Activated naive CD4-positive, alpha-beta T cell treated with anti-CD3 and anti-CD28 coated beads, Interleukin-2, amount 50 U/mL, for 72 hours (primary cell): Measurements from ENCODE around the gene SAPCD2. TPM values are rescaled to one million over a fixed set of nuclear protein-coding genes. Genes with fewer than 3 reads are reported as not detected.
A peak's percentile ranks its signal among the peaks of the same experiment; 100 is the strongest.

ENCODE experiments used
- ATAC-seq, 2 donors: fragments of 150-1000 bp; cut with Tn5 transposase; 2 replicates each; pipeline ENCODE4 v1.10.0; 2021; ENCODE audit warnings: mild to moderate bottlenecking in 2 of 2, moderate library complexity in 2 of 2
- DNase-seq, 2 donors: peaks; one replicate each; pipeline ENCODE4 v3.0.0; 2021 to 2022; ENCODE audit warnings: low spot score in 2 of 2
- H3K27ac Mint-ChIP-seq, 2 donors: one replicate each; pipeline ENCODE4 v1.8.0; 2022; ENCODE audit warnings: mild to moderate bottlenecking in 2 of 2, mixed read lengths in 2 of 2
- H3K36me3 Mint-ChIP-seq, 2 donors: one replicate each; pipeline ENCODE4 v1.8.0; 2022; ENCODE audit warnings: mixed read lengths in 2 of 2
- H3K9me3 Mint-ChIP-seq, 2 donors: one replicate each; pipeline ENCODE4 v1.8.0; 2022; ENCODE audit warnings: mixed read lengths in 2 of 2
- total RNA-seq, 2 donors: library from RNA; stranded (reverse); gene quantifications; one replicate each; pipeline ENCODE4 v1.2.3, GENCODE V29; 2022

Gene SAPCD2
- total RNA-seq, 2 donors from 2014 or later = 3.5 to 13.3 TPM

DNA sequence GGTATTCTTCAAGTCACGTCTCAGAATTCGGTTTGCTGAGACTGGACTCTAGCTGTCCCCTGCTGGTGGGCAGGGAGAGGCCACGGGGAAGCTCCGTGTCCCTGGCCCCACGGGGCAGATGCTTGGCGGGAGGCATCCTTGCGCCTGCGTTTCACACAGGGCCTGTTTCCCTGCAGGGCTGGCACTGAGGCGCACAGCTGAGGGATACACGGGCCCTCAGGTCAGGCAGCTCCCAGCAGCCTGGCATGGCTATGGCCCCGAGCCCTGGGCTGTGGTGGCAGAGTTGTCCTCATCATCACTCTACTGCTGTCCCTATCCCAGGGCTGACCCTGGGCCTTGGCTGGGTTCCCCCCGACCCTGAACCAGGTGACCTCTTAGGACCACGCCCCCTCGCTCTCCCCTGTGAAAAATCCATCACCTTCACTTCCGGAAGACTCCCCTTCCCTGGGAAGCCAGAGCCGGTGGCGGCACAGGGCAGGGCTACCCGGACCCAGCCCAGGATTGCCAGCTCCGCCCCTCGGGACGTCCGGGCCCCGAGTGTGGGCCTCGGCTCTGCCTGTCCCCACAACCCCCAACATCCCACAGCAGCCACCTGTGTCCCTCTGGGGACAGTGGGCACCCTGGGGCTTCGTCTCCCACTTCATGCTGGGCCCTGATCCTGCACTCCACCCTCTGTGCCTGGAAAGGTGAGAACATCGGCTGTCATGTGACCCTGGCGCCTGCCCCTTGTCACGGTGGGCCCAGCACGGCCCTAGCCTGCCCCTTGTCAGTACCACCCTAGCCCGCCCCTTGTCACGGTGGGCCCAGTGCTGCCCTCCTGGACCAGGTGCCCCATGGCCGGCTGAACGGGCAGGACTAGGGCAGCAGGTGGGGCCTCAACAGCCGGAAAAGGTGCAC lies 39.1 kb upstream of the SAPCD2 start:
- DNase-seq (no peak), ATAC-seq (no peak)
- no peaks in the 10 kb centered on the region for H3K9me3 Mint-ChIP-seq
- no peaks in the 10 kb centered on the region for H3K36me3 Mint-ChIP-seq
- H3K27ac Mint-ChIP-seq = peak overlapping the region in 1 of 2 donors; percentile 55

DNA sequence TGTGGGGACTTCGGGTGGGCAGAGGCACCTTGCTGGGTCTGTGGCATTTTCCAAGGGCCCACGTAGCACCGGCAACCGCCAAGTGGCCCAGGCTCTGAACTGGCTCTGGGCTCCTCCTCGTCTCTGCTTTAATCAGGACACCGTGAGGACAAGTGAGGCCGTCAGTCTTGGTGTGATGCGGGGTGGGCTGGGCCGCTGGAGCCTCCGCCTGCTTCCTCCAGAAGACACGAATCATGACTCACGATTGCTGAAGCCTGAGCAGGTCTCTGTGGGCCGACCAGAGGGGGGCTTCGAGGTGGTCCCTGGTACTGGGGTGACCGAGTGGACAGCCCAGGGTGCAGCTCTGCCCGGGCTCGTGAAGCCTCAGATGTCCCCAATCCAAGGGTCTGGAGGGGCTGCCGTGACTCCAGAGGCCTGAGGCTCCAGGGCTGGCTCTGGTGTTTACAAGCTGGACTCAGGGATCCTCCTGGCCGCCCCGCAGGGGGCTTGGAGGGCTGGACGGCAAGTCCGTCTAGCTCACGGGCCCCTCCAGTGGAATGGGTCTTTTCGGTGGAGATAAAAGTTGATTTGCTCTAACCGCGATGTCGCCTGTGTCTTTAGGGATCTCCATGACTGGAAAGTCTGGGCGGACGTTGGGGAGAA lies 38.4 kb upstream of the SAPCD2 start:
- H3K9me3 Mint-ChIP-seq = no peaks in the 10 kb centered on the region
- H3K36me3 Mint-ChIP-seq = no peaks in the 10 kb centered on the region
- DNase-seq (no peak), ATAC-seq (no peak)
- no peak overlapping the region for H3K27ac Mint-ChIP-seq

DNA sequence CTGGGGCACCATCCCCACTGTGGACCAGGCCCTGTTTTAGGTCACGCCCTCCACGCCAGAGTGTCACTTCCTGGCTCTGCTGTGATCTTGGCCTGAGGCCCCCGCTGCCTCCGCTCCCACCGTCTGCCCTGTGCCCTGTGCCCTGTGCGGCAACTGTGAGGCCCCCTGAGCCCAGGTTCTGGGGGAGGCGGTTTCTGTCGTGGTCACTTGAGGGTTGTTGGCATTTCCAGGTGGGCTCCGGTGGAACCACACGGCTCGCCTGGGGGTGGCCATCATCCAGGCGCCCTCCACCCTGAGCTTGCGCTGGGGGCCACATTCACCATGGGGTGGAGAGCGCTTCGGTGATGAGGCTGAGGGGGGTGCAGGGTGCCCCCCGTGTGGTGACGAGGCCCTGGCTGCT lies 37.6 kb upstream of the SAPCD2 start:
- ATAC-seq (no peak), DNase-seq (no peak)
- Mint-ChIP-seq H3K9me3 (no peaks in the 10 kb centered on the region), H3K36me3 (no peaks in the 10 kb centered on the region), H3K27ac (no peak overlapping the region)

DNA sequence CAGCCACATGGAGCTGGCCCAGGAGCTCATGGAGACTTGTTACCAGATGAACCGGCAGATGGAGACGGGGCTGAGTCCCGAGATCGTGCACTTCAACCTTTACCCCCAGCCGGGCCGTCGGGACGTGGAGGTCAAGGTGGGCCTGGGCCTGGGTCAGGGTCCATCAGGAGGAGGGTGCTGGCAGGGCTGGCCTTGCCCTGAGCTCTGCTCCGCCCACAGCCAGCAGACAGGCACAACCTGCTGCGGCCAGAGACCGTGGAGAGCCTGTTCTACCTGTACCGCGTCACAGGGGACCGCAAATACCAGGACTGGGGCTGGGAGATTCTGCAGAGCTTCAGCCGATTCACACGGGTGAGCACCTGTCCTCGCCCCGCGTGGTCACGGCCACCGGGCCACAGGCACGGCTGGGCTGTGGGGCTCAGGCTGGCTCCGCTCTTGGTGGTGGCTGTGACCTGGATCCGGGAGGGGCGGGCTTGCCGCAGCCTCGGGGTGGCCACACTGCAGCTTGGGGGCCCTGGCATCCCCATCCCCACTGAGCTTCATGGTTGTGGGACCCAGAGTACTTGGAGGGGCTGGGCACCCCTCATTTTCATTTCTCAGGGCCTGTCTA lies 37.1 kb upstream of the SAPCD2 start:
- Mint-ChIP-seq H3K36me3 (no peaks in the 10 kb centered on the region), H3K9me3 (no peaks in the 10 kb centered on the region), H3K27ac (no peak overlapping the region)

DNA sequence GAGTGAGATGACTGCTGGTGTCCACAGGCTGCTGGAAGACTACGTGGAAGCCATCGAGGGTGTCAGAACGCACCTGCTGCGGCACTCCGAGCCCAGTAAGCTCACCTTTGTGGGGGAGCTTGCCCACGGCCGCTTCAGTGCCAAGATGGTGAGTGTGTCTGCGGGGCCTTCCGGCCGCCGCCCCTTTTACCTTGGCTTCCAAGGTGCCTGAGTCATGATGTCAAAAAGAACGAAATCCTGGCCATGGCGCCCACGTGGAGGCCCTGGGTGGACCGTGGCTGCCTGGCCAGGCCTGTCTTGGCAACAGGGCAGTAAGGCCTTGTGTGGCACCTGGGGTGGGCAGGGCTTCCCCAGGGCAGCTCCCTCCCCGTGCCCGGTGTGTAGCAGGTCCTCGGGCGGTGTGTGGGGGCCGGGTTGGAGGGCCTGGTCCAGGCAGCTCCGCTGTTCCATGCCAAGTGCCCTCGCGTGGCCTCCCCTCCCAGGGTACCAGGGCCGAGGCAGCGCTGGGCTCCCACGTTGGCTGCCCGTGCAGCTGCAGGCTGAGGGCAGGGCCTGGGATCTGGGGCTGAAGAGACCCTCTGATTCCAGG lies 36.4 kb upstream of the SAPCD2 start:
- Mint-ChIP-seq H3K9me3 (no peaks in the 10 kb centered on the region), H3K36me3 (no peaks in the 10 kb centered on the region), H3K27ac (no peak overlapping the region)
- no peak for DNase-seq
- no peak for ATAC-seq

More for the DNA sequence above, 37.1 kb upstream of the SAPCD2 start:
- peak in 1 of 2 donors; percentile 11 for ATAC-seq
- no peak for DNase-seq

DNA sequence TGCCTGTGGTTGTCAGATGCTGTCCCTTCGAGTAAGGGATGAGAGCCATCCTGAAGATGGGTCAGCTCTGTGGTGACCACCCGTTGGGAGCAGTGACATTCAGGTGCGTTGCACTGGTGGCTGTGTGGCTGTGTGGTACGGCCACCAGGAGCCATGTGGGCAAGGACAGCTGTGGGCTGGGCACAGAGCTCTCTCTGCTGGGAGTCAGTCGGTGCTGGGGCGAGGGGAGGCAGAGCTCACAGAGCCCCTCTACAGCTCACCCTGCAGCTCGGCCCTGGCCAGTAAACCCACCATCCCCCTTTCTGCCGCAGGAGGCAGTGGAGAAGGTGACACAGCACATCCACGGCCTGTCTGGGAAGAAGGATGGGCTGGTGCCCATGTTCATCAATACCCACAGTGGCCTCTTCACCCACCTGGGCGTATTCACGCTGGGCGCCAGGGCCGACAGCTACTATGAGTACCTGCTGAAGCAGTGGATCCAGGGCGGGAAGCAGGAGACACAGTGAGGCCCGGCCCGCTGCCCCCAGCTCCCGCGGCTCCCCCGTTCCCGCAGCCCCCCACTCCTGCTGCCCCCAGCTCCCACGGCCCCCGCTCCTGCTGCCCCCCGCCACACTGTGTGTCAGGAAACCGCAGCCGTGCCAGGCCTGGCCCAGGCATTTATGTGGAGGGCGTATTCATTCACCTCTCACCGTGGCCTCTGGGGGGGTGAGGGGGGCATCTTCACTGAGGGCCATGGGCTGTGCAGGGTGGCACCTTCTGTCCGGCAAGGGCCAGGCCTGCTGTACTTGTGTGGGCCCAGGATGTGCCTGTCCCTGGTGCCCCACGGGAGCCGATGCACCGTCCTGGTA lies 35.7 kb upstream of the SAPCD2 start:
- H3K27ac Mint-ChIP-seq = no peak overlapping the region
- H3K9me3 Mint-ChIP-seq = no peaks in the 10 kb centered on the region
- no peak for ATAC-seq
- no peaks in the 10 kb centered on the region for H3K36me3 Mint-ChIP-seq
- DNase-seq = no peak

DNA sequence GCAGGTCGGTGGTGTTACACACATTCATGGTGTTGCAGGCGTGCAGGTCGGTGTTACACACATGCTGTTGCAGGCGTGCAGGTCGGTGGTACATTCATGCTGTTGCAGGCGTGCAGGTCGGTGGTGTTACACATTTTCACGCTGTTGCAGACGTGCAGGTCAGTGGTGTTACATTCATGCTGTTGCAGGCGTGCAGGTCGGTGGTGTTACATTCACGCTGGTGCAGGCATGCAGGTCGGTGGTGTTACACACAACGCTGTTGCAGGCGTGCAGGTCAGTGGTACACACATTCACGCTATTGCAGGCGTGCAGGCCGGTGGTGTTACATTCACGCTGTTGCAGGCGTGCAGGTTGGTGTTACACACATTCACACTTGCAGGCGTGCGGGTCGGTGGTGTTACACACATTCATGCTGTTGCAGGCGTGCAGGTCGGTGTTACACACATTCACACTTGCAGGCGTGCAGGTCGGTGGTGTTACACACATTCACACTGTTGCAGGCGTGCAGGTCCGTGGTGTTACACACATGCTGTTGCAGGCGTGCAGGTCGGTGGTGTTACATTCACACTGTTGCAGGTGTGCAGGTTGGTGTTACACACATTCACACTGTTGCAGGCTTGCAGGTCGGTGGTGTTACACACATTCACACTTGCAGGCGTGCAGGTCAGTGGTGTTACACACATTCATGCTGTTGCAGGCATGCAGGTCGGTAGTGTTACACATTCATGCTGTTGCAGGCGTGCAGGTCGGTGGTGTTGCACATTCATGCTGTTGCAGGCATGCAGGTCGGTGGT lies 33.0 kb upstream of the SAPCD2 start:
- no peak for DNase-seq
- no peaks in the 10 kb centered on the region for H3K9me3 Mint-ChIP-seq
- H3K36me3 Mint-ChIP-seq = peaks cover 0 to 6% of the 10 kb centered on the region in 2 donors
- ATAC-seq = no peak
- H3K27ac Mint-ChIP-seq = no peak overlapping the region

GRCh38 chr9:137099231-137099630 lies 28.9 kb upstream of the SAPCD2 start:
- ATAC-seq (no peak), DNase-seq (no peak)
- no peak overlapping the region for H3K27ac Mint-ChIP-seq
- H3K9me3 Mint-ChIP-seq = no peaks in the 10 kb centered on the region
- H3K36me3 Mint-ChIP-seq = peaks cover 11 to 16% of the 10 kb centered on the region in 2 donors

GRCh38 chr9:137097761-137098462 lies 27.6 kb upstream of the SAPCD2 start:
- H3K27ac Mint-ChIP-seq = no peak overlapping the region
- DNase-seq = no peak
- H3K9me3 Mint-ChIP-seq = no peaks in the 10 kb centered on the region
- ATAC-seq = no peak
- H3K36me3 Mint-ChIP-seq = peaks cover 11 to 16% of the 10 kb centered on the region in 2 donors

GRCh38 chr9:137096785-137097546 lies 26.6 kb upstream of the SAPCD2 start:
- ATAC-seq = no peak

GRCh38 chr9:137095664-137096517 lies 25.5 kb upstream of the SAPCD2 start:
- peak; percentile 97 to 98 for ATAC-seq
- Mint-ChIP-seq H3K27ac (peak overlapping the region; percentile 89 to 96), H3K36me3 (peaks cover 11 to 16% of the 10 kb centered on the region in 2 donors), H3K9me3 (no peaks in the 10 kb centered on the region)
- DNase-seq = peak; percentile 86 to 90

More at GRCh38 chr9:137096785-137097546, 26.6 kb upstream of the SAPCD2 start:
- peaks cover 11 to 16% of the 10 kb centered on the region in 2 donors for H3K36me3 Mint-ChIP-seq
- H3K9me3 Mint-ChIP-seq = no peaks in the 10 kb centered on the region
- no peak for DNase-seq
- H3K27ac Mint-ChIP-seq = peak overlapping the region; percentile 36 to 89

DNA sequence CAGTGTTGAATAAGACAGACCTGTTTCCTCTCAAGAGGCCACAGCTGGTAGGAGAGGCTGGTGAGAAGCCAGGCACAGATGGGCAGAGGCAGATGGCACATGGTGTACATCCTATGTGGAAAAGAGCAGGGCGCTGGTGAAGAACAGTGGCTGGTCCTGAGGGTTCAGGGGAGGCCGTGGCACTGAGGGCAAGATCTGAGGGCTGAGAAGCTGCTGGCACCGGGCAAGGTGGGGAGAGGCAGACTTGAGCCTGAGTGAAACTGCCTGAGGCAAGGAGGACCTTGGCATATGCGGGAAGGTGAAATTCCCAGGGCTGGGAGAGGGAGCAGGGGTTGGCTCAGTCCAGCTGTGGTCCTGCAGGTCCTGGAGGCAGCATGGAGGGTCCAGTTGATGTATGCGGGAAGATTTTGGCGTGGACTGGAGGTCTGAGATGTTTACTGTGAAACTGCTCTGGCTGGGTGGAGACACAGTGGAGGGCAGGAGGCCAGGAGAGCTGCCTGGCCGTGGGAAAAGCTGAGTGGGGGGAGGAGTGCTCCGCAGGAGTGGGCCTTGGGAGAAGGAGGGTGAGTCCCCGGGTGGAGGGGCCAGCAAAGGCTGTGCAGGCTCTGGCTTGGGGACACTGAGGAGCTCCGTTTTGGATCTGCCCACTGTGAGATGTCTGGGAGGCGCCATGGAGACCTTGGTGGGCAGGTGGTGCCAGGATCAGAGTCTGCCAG lies 19.0 kb upstream of the SAPCD2 start:
- peak overlapping the region; percentile 48 to 89 for H3K27ac Mint-ChIP-seq
- H3K36me3 Mint-ChIP-seq = peaks cover 0 to 5% of the 10 kb centered on the region in 2 donors
- no peak for DNase-seq
- ATAC-seq = no peak
- H3K9me3 Mint-ChIP-seq = no peaks in the 10 kb centered on the region

GRCh38 chr9:137088121-137088520 lies 17.8 kb upstream of the SAPCD2 start:
- Mint-ChIP-seq H3K9me3 (no peaks in the 10 kb centered on the region), H3K27ac (peak overlapping the region; percentile 89 to 94), H3K36me3 (peaks cover 0 to 5% of the 10 kb centered on the region in 2 donors)
- ATAC-seq = no peak
- DNase-seq = no peak
